SK-N-MC (cell line): ENCODE results near the gene CIZ1.

ENCODE experiments used
- EZH2 ChIP-seq: fragments of 200-600 bp; sonication (generic); IDR thresholded peaks from one replicate; pipeline ENCODE4 v1.6.1; 2017; ENCODE audit warnings: antibody characterized with exemption
- FOXP2 ChIP-seq: optimal IDR thresholded peaks from 2 replicates; pipeline ENCODE3; 2011; ENCODE audit warnings: mild to moderate bottlenecking, moderate library complexity; ENCODE audit not compliant: insufficient read depth; ENCODE audit errors: extremely low read length, control extremely low read depth
- POLR2AphosphoS5 ChIP-seq: IDR thresholded peaks from 2 replicates; pipeline ENCODE4 v1.6.1; 2012; ENCODE audit warnings: mild to moderate bottlenecking, low read depth, low read length, borderline replicate concordance

DNA sequence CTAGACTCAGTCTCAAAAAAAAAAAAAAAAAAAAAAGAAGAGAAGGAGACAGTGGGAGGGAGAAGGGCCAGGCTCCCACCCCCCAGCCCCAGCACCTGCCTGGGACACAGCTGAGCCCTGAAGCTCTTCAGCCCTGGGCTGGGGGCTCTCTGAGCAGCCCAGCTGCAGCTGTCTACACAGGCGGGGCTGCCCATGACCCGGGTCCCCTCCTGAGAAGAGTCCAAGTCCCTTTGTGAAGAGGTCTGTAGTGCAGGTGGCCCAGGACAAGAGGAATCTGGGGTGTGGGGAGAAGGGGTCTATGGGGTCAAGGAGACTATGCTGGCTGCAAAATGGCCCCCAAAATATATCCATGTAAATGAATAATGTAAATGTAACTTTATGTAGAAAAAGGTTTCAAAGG is 48.8 kb downstream of the CIZ1 start:
- TF ChIP-seq EZH2 (no peak), POLR2AphosphoS5 (no peak), FOXP2 (no peak)
